ENCODE measurements around the gene NFIB. TPM values are rescaled to one million over a fixed set of nuclear protein-coding genes. Genes with fewer than 3 reads are reported as not detected.

NFIB gene
- total and polyA plus RNA-seq, 10 of the 15 experiments (the other 5 are each of a cell fraction or from before 2014, with no cell fraction given), result under 0.01 to 0.19 (median 0.05) TPM; not detected in 3

GRCh38 chr9:14085810-14086209 lies 228.1 kb downstream of the NFIB start (continued):
- TF ChIP-seq JUND (IDR thresholded peaks at IDR 0.05; ENCODE audit: low read depth, low read length), result no peak
- TF ChIP-seq POLR2AphosphoS2 (IDR thresholded peaks at IDR 0.05; ENCODE audit: low read depth, low read length), result no peak
- TF ChIP-seq SPI1 (IDR thresholded peaks at IDR 0.05; ENCODE audit: borderline replicate concordance, insufficient read depth, low read depth, low read length), result no peak

GRCh38 chr9:14084867-14085266 lies 229.1 kb downstream of the NFIB start:
- BruUV-seq (replicated peaks), result no TSS peak
- ChIA-PET POLR2A (no interaction called here), CTCF (no interaction called here), RAD21 (ENCODE audit: unreplicated experiment) (no interaction called here), SMC1A (ENCODE audit: uncharacterized antibody, unreplicated experiment) (no interaction called here)
- Histone ChIP-seq H3K4me1 (ENCODE audit: control insufficient read depth, insufficient read depth, low read length) (no peaks in the 10 kb centered on the region), H3K4me3 (no peak overlapping the region), H3K36me3 (ENCODE audit: control insufficient read depth in 2 of 2, insufficient read depth in 2 of 2, low read length in 1 of 2) (no peaks in the 10 kb centered on the region), H3K9me3 (replicated peaks; ENCODE audit: control insufficient read depth, insufficient read depth, low read length) (no peaks in the 10 kb centered on the region), H3K79me2 (ENCODE audit: control insufficient read depth, insufficient read depth, low read length) (no peaks in the 10 kb centered on the region), H3K4me2 (ENCODE audit: control insufficient read depth, insufficient read depth) (no peak overlapping the region), H2AFZ (ENCODE audit: control insufficient read depth, low read depth, low read length) (no peak overlapping the region), H3K9ac (ENCODE audit: control insufficient read depth, insufficient read depth, low read length) (no peak overlapping the region), H3K27ac (ENCODE audit: control insufficient read depth, insufficient read depth) (no peak overlapping the region), H3K27me3 (replicated peaks in 1 of 2; ENCODE audit: control insufficient read depth in 2 of 2, insufficient read depth in 2 of 2, low read length in 1 of 2) (no peaks in the 10 kb centered on the region), H4K20me1 (ENCODE audit: control insufficient read depth, insufficient read depth) (no peaks in the 10 kb centered on the region)
- in situ Hi-C loops (cut with MboI) (no loop called here), intact Hi-C loops (cut with micrococcal nuclease; ENCODE audit: unreplicated experiment) (no loop called here)
- no peak for DNase-seq (ENCODE audit: low read depth, low spot score)
- no peak for FAIRE-seq
- no peak for ATAC-seq
- 0% methylated on average over 3 of the region's 3 CpGs for WGBS (ENCODE audit: insufficient coverage, insufficient replicate concordance, low lambda C conversion rate, missing lambda C conversion rate)
- TF ChIP-seq RELA (IDR thresholded peaks at IDR 0.05; ENCODE audit: borderline replicate concordance, partially characterized antibody) (no peak), KDM1A (IDR thresholded peaks at IDR 0.05; ENCODE audit: borderline replicate concordance) (no peak), EGR1 (IDR thresholded peaks at IDR 0.05; ENCODE audit: borderline replicate concordance in 1 of 2, low read depth in 2 of 2, low read length in 2 of 2) (no peak), CUX1 (IDR thresholded peaks at IDR 0.05; ENCODE audit: insufficient replicate concordance, low read depth, low read length) (no peak), TBL1XR1 (IDR thresholded peaks at IDR 0.05; ENCODE audit: low read depth, low read length) (no peak)
- TF ChIP-seq, protein P1, sequence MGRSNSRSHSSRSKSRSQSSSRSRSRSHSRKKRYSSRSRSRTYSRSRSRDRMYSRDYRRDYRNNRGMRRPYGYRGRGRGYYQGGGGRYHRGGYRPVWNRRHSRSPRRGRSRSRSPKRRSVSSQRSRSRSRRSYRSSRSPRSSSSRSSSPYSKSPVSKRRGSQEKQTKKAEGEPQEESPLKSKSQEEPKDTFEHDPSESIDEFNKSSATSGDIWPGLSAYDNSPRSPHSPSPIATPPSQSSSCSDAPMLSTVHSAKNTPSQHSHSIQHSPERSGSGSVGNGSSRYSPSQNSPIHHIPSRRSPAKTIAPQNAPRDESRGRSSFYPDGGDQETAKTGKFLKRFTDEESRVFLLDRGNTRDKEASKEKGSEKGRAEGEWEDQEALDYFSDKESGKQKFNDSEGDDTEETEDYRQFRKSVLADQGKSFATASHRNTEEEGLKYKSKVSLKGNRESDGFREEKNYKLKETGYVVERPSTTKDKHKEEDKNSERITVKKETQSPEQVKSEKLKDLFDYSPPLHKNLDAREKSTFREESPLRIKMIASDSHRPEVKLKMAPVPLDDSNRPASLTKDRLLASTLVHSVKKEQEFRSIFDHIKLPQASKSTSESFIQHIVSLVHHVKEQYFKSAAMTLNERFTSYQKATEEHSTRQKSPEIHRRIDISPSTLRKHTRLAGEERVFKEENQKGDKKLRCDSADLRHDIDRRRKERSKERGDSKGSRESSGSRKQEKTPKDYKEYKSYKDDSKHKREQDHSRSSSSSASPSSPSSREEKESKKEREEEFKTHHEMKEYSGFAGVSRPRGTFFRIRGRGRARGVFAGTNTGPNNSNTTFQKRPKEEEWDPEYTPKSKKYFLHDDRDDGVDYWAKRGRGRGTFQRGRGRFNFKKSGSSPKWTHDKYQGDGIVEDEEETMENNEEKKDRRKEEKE (IDR thresholded peaks at IDR 0.05), result no peak
- TF ChIP-seq, protein P2, sequence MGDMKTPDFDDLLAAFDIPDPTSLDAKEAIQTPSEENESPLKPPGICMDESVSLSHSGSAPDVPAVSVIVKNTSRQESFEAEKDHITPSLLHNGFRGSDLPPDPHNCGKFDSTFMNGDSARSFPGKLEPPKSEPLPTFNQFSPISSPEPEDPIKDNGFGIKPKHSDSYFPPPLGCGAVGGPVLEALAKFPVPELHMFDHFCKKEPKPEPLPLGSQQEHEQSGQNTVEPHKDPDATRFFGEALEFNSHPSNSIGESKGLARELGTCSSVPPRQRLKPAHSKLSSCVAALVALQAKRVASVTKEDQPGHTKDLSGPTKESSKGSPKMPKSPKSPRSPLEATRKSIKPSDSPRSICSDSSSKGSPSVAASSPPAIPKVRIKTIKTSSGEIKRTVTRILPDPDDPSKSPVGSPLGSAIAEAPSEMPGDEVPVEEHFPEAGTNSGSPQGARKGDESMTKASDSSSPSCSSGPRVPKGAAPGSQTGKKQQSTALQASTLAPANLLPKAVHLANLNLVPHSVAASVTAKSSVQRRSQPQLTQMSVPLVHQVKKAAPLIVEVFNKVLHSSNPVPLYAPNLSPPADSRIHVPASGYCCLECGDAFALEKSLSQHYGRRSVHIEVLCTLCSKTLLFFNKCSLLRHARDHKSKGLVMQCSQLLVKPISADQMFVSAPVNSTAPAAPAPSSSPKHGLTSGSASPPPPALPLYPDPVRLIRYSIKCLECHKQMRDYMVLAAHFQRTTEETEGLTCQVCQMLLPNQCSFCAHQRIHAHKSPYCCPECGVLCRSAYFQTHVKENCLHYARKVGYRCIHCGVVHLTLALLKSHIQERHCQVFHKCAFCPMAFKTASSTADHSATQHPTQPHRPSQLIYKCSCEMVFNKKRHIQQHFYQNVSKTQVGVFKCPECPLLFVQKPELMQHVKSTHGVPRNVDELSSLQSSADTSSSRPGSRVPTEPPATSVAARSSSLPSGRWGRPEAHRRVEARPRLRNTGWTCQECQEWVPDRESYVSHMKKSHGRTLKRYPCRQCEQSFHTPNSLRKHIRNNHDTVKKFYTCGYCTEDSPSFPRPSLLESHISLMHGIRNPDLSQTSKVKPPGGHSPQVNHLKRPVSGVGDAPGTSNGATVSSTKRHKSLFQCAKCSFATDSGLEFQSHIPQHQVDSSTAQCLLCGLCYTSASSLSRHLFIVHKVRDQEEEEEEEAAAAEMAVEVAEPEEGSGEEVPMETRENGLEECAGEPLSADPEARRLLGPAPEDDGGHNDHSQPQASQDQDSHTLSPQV (IDR thresholded peaks at IDR 0.05), result no peak

Data from GM12878 (cell line).